Measurements from ENCODE around the gene CTSE.

Gene CTSE

DNA sequence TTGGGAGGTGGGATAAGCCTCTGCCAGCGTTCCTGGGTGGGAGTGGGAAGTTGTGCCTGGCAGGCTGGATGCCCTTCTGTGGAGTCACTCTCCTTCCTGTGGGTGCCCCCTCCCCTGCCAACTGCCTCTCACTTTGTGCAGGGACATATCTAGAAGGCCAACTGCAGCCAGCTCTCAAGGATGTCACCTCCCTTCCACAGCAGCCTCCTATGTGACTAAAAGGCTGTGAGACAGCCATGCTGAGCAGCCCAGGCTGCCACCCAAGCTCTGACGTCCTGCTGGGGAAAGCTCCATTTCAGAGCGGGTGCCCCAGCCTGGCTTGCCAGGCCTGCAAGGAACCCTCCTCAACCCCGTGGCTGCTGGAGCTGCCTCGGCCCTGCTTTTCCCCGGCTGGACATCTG, 60.9 kb downstream of the CTSE start:
- no peak for DNase-seq (ENCODE audit: low spot score)
- TF ChIP-seq, protein P1, sequence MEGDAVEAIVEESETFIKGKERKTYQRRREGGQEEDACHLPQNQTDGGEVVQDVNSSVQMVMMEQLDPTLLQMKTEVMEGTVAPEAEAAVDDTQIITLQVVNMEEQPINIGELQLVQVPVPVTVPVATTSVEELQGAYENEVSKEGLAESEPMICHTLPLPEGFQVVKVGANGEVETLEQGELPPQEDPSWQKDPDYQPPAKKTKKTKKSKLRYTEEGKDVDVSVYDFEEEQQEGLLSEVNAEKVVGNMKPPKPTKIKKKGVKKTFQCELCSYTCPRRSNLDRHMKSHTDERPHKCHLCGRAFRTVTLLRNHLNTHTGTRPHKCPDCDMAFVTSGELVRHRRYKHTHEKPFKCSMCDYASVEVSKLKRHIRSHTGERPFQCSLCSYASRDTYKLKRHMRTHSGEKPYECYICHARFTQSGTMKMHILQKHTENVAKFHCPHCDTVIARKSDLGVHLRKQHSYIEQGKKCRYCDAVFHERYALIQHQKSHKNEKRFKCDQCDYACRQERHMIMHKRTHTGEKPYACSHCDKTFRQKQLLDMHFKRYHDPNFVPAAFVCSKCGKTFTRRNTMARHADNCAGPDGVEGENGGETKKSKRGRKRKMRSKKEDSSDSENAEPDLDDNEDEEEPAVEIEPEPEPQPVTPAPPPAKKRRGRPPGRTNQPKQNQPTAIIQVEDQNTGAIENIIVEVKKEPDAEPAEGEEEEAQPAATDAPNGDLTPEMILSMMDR (IDR thresholded peaks at IDR 0.05; ENCODE audit: extremely low read depth, insufficient read depth, missing control alignments) = no peak
- in situ Hi-C loops (cut with MboI; ENCODE audit: low pct_unique_long_range_greater_than_20kb, low sequenced_read_pairs, unreplicated experiment) = no loop called here

DNA sequence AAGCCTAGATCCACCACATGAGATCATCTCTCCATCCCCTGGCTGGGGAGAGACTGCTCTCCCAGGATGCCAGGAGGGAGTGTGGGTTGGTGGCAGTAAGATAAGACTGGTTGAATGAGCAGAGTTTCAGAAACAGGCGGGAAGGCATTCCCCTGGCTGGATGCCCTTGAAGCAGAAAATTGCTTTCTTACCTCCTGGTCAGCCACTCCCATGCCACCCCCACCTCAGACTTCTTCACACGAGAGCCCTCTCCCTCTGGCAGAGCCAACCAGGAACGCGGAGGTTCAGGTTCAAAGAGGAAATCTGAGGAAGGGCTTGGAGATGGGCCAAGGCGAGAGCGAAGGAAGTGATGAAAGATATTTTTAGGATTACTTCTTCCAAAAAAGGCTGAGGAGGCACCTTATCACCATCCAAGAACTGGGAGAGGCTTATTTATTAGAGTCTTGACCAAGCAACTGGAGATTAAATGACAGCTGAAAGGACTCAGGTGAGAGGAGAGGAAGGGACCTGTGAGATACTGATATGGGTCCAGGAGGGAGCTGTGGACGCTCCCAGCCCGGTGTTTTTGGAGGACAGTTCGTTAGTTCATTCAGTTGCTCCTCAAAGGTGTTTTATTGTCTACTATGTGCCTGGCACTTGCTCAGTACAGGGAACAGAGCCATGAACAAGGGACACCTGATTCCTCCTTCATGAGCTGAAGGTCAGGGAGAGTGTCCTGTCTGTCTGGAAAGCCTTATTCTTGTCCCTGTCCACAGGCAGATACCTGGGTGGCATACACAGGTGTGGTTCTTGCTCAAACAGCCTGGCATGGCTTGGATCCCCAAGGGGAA, 61.5 kb downstream of the CTSE start:
- TF ChIP-seq, protein P1 (IDR thresholded peaks at IDR 0.05; ENCODE audit: extremely low read depth, insufficient read depth, missing control alignments) = no peak
- DNase-seq (ENCODE audit: low spot score) = no peak

DNA sequence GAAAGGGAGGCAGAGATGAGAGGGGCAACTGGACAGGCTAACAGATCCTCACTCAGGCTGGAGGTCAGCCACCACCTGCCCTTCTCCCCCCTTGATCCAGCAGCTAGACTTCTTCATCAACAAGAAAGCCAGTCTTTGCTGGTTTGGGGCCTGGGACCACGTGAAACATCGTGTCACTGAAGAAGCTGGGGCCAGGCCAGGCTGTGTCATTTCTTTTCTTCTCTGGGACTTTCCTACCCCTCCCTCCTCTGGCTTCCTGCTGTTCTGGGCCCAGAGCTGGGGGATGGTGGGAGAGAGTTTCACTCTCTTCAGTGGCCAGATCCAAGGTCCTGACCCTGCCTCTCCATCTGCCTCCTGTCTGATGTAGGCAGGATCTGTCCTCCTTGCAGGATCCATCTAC, 62.3 kb downstream of the CTSE start:
- in situ Hi-C loops (cut with MboI; ENCODE audit: low pct_unique_long_range_greater_than_20kb, low sequenced_read_pairs, unreplicated experiment) = no loop called here
- TF ChIP-seq, protein P1 (IDR thresholded peaks at IDR 0.05; ENCODE audit: extremely low read depth, insufficient read depth, missing control alignments) = no peak
- DNase-seq (ENCODE audit: low spot score) = peak; percentile 64

More for the DNA sequence above, 61.5 kb downstream of the CTSE start:
- in situ Hi-C loops (cut with MboI; ENCODE audit: low pct_unique_long_range_greater_than_20kb, low sequenced_read_pairs, unreplicated experiment) = no loop called here

DNA sequence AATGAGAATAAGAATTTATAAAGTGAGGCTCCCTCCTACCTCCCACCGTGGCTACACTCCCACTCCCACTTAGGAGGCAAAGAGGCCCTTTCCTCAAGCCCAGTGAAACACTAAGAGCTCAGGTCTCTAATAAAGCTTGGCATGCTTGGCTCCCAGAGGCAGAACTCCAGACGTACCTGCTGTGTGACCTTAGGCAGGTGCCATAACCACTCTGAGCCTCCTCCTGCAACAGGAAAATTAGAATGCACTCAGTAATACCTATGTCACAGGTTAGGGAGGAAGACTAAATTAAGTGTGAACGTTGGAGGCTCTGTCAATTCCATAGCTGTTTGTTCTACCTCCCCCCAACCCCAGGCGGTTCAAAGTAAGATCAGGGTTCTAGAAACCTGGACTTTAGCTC, 63.9 kb downstream of the CTSE start:
- in situ Hi-C loops (cut with MboI; ENCODE audit: low pct_unique_long_range_greater_than_20kb, low sequenced_read_pairs, unreplicated experiment) = no loop called here
- TF ChIP-seq, protein P1 (IDR thresholded peaks at IDR 0.05; ENCODE audit: extremely low read depth, insufficient read depth, missing control alignments) = no peak
- no peak for DNase-seq (ENCODE audit: low spot score)
